Esophagus muscularis mucosa (tissue), 4 donors: ENCODE results near the gene ZNF546.

Experiments used
- EP300 ChIP-seq: sonication (generic); formaldehyde crosslinking; IDR thresholded peaks from one replicate; pipeline ENCODE4 v1.6.1; 2017; ENCODE audit warnings: antibody characterized with exemption
- POLR2A ChIP-seq: fragments of 450-650 bp; IDR thresholded peaks from one replicate; pipeline ENCODE4 v1.6.1; 2017; ENCODE audit warnings: antibody characterized with exemption, moderate library complexity, mild to moderate bottlenecking, low read depth
- TF ChIP-seq, protein P1 (sequence below), 3 experiments: fragments of 200-600 bp in 2 of 3; fragments of 450-650 bp in 1 of 3; sonication (generic) in 2 of 3; IDR thresholded peaks; one replicate each; pipeline ENCODE4 v1.5.1; 2017 to 2019; ENCODE audit warnings: antibody characterized with exemption in 3 of 3, mild to moderate bottlenecking in 2 of 3, moderate library complexity in 1 of 3

DNA sequence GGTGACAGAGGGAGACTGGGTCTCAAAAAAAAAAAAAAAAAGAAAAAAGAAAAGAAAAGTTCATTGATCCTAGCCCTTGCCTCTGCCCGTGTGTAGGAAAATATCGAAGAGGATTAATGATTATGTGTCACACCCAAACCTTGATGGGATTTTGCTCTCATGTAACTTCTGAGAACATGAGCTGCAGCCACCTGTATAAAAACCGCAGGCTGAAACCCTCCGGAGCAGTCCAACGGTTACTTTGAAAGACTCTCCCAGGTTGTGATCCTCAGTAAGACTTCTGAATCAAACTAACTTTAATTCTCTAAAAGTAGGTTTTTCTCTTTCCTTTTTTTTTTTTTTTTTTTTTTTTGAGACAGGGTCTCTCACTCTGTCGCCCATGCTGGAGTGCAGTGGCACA is 30.2 kb upstream of the ZNF546 start:
- TF ChIP-seq EP300 (no peak), POLR2A (no peak)
- TF ChIP-seq, protein P1, sequence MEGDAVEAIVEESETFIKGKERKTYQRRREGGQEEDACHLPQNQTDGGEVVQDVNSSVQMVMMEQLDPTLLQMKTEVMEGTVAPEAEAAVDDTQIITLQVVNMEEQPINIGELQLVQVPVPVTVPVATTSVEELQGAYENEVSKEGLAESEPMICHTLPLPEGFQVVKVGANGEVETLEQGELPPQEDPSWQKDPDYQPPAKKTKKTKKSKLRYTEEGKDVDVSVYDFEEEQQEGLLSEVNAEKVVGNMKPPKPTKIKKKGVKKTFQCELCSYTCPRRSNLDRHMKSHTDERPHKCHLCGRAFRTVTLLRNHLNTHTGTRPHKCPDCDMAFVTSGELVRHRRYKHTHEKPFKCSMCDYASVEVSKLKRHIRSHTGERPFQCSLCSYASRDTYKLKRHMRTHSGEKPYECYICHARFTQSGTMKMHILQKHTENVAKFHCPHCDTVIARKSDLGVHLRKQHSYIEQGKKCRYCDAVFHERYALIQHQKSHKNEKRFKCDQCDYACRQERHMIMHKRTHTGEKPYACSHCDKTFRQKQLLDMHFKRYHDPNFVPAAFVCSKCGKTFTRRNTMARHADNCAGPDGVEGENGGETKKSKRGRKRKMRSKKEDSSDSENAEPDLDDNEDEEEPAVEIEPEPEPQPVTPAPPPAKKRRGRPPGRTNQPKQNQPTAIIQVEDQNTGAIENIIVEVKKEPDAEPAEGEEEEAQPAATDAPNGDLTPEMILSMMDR (IDR thresholded peaks at IDR 0.05): no peak
